Stimulated activated naive CD4-positive, alpha-beta T cell (primary cell): Measurements from ENCODE around the gene NBEAL1.
"Not testable (repeated sequence)": the region's sequence is repeated elsewhere in the genome, so short reads cannot be mapped to it uniquely, and the experiment has no call there.

Experiments
- DNase-seq, 6 experiments: peaks; one replicate each; lab custom pipeline; 2025; lab: John Stamatoyannopoulos, UW

The NBEAL1 gene

DNA sequence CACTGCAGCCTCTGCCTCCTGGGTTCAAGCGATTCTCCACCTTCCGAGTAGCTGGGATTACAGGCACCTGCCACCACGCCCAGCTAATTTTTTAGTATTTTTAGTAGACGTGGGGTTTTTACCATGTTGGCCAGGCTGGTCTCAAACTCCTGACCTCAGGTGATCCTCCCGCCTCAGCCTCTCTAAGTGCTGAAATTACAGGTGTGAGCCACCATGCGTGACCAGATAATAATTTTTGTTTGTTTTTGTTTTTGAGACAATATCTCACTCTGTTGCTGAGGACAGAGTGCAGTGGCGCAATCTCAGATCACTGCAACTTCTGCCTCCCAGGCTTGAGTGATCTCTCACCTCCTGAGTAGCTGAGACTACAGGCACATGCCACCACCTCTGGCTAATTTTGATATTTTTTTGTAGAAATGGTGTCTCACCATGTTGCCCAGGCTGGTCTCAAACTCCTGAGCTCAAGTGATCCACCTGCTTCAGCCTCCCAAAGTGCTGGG lies 100.6 kb downstream of the NBEAL1 start:
- DNase-seq = not testable (repeated sequence)

DNA sequence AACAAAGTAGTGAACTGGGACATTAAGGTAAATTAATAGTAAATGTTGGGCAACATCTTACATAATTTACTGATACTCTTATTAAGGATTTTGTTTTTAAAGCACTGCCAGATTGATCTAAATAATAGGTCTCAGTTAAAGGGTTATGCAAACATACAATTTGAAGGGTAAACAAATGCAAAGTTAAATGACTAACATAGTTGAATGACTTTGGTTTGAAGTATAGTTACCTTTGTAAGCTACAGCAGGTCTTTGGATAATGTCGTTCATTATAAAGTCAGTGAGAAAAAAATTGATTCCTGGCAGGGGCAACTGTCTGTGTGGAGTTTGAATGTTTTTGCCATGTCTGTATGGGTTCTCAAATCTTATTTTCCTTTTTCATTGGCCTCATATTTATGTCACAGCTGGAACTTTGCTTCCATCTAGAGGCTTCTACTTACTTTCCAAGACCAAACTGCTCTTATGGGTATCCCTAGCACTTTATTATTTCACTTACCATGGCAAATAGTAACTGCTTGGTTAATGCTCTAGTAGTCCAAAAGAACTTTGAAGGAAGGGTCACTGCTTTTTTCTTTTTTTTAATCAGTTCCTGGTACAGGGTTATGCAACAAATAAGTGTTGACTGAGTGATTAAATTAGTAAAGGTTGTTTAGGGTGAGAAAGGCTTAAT lies 107.8 kb downstream of the NBEAL1 start:
- DNase-seq = no peak

DNA sequence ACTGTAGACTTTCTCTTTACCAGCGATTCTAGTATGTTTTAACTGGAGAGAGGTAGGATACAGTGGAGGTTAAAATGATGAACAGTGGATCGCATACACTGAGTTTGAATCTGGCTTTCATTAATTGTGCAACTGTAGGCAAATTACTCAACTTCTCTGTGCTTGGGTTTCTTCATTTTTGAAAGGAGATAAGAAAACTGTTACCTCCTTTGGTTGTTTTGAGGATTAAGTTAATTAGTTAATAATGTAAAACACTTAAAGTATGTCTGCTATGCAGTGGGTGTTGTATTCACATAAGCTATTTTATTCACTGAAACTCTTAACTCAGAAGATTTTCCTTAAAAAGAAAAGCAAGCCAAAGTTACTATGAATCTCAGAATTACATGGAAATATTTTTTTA lies 112.3 kb downstream of the NBEAL1 start:
- no peak for DNase-seq

DNA sequence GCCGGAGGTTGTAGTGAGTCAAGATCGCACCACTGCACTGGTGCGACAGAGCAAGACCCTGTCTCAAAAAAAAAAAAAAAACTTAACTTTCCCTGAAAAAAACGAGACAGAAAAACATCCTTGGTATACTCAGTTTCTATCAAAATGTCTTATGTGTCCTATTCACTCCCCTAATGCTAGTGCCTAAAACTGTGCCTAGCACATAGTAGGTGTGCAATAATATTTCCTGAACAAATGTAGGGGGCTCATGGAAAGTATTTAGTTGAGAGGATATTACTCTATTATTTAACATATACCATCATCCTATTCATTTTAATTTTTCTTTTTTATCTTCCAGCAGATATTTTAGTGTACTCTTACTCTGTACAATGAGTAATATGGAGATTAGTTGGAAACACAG lies 120.4 kb downstream of the NBEAL1 start:
- no peak for DNase-seq

DNA sequence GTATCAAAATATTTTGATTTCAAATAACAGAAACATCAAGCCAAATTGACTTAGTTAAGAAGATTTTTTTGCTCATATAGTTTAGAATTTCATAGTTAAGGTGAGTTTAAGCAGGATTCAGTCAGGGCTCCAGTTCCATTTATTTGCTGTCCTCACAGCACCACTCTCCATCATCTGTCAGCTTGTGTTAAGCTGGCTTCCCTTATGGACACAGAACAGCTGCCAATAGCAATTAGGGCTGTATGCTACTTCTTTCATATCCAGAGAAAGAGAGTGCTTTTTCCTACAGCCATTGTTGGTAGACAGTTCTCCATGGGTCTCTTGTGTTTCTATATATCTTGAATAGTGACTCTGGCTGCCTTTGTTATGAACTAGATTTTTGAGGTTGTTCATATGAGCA lies 128.7 kb downstream of the NBEAL1 start:
- DNase-seq = no peak

DNA sequence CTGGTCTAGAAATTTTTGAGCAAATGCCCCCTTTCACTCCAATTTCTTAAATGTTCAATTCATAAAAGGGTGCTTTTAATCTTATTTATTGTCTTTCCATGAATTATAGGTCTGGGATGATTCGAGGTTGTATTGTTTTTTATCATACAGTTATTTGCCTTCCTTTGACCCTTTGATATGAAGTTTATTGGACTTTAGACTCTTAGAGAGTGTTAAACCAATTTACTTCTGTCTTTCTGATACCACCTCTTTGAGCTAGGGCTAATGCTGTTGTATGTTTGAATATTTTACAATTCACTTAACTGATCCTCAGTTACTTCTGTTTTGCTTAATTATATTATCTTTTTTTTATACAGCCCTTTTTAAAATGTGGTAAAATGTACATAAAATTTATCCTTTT lies 134.5 kb downstream of the NBEAL1 start:
- no peak for DNase-seq

DNA sequence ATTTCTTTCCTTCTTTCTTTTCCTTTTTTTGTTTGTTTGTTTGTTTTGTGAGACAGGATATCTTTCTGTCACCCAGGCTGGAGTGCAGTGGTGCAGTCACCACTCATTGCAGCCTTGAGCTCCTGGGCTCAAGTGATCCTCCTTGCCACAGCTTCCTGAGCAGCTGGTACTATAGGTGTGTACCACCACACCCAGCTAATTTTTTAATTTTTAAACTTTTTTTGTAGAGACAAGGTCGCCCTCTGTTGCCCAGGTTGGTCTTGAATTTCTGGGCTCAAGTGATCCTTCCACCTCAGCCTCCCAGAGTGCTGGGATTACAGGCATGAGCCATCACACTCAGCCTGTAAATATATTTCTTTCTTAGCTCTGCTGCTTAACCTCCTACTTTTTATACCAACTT lies 140.7 kb downstream of the NBEAL1 start:
- peak in 2 of 6 experiments; percentile 1 to 2 for DNase-seq

DNA sequence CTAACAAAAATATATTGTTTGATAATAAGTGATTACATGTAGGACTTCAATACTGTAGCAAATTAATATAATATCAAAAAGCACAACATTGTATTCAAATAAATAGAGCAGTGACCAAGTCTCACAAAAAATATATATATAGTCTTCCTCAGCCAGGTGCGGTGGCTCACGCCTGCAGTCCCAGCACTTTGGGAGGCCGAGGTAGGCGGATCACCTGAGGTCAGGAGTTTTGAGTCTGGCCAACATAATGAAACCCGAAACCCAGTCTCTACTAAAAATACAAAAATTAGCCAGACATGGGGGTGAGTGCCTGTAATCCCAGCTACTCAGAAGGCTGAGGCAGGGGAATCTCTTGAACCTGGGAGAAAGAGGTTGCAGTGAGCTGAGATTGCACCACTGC lies 148.0 kb downstream of the NBEAL1 start:
- DNase-seq = not testable (repeated sequence)

DNA sequence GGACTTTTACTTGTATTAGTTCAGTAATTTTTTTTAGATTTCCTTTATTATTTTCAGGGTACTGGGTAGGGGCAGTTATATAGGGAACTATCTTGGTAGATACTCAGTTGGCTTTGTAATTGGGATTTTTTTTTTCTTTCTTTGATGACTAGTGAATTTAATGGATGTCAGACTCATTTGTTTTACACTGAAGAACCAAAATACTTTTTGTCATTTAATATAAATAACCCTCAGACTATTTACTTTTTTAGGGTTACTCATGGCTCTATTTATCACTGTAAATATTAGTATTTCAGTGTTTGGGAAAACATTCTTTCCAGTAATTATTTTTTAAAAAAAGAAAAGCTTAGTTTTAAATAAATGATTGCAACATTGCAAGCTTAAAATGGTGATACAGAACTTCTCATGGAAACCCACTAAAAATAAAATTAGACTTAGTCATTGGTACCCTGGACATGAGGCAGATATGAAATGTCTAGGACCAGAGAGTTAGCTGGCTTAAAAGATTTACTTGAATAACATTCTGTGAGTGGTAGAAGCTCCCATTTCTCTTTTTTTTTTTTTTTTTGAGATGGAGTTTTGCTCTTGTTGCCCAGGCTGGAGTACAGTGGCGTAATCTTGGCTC lies 149.7 kb downstream of the NBEAL1 start:
- DNase-seq = no peak

DNA sequence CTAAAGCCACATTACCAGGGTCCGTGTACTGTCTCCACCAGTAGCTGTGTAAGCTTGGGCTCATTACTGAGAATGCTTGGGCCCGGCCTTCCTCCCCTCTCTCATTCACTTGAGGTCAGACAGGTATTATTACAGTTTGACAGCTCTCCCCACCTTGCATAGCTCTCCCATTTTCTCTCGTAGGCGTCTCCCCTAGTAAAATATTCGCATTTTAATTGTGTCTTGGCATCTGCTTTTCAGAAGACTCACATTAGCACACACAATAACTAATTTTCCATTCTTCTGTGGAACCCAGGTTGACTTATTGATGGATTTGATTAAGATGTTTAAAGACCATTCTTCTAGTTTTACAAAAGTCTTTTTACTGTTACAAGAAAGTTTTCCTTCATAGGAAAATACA lies 153.1 kb downstream of the NBEAL1 start:
- no peak for DNase-seq

DNA sequence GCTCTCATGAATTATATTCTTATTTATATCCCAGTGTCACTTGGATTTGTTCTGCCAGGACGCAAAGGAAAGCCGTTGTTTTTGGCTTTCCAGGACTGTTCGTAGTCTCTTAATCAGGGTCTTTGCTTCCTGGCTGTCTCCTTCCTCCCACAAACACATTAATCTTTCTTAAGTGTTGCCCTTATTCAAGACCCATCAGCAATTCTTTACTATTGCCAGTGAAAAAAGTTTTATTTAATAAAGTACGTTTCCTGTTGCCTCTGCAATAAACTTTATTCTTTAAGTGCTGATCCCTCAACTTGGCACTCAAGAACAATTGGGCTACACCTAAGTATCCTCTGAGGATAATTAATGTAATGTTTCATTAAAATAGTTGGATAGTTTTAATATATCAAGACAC lies 155.8 kb downstream of the NBEAL1 start:
- DNase-seq = no peak

DNA sequence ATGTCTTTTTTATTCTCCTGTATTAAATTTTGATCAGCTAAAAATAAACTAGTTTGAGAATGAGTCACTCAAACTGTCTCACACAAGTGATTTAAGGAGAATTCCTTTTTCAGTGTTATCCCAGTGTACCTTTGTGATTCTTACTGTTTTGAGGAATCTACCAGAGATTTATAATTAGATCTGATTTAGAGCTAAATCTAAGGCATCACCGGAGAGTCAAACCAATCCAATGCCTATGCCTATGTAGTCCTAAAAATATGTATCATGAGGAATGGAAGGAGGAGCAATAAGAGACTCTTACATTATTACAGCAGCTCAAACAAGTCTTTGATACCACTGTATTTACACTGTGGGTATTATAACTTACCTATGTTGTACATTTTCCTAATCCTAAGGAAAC lies 160.7 kb downstream of the NBEAL1 start:
- no peak for DNase-seq

DNA sequence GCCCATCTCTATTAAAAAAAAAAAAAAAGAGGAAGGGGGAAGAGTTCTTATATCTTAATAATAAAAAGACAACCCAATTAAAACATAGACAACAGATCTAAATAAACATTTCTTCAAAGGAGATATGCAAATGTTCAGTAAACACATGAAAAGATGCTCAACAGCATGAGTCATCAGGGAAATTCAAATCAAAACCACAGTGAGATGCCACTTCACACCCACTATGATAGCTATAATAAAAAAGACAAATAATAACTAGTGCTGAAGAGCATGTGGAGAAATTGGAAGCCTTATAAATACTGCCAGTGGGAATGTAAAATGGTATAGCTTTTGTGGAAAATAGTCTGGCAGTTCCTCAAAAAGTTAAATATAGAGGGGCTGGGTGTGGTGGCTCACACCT lies 162.7 kb downstream of the NBEAL1 start:
- DNase-seq = no peak

DNA sequence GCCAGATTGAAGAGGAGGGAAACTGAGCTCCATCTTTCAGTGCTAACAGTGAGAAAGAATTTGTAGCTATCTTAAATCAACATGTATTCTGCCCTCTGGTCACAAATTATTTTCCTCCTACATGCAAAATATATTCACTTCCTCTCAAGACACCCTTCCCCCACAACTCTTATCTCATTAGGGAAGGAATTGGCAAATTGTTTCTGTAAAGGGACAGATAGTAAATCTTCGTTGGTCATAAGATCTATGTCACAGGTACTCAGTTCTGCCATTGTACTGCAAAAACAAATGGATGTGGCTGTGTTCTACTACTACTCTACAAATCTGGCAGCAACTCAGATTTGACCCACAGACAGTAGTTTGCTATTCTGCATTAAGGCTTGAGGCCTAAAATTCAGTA lies 171.2 kb downstream of the NBEAL1 start:
- no peak for DNase-seq

DNA sequence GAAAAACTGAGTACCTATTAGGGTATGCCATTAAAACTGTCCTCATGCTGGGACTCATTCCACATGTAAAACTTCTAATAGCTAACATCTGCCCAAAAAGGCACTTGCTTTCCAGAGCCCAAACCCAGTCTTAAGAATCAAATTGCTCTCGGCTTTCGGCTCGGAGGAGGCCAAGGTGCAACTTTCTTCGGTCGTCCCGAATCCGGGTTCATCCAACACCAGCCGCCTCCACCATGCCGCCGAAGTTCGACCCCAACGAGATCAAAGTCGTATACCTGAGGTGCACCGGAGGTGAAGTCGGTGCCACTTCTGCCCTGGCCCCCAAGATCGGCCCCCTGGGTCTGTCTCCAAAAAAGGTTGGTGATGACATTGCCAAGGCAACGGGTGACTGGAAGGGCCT lies 175.9 kb downstream of the NBEAL1 start:
- DNase-seq = not testable (repeated sequence)

DNA sequence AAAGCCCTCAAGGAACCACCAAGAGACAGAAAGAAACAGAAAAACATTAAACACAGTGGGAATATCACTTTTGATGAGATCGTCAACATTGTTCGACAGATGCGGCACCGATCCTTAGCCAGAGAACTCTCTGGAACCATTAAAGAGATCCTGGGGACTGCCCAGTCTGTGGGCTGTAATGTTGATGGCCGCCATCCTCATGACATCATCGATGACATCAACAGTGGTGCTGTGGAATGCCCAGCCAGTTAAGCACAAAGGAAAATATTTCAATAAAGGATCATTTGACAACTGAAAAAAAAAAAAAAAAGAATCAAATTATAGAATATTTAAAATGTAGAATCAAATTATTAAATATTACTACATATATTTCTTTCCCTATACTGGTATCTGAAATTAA lies 176.4 kb downstream of the NBEAL1 start:
- DNase-seq = not testable (repeated sequence)

DNA sequence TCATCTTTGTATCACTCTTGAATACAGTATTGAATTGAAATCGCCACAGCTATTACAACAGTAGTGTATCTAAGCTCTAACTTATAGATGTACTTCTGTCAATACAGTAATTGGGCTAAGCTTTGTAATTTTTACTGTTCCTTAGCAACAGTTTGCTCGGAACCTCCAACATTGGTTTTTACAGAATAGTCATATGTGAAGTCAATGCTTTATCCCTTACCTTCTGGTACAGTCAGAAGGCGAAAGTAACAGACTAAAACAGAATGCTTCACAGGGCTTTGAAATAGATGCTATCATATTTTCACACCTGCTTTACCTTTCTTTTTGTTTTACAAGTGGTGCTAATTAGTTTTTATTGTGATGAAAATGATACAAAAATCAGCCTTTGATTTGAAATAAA lies 177.3 kb downstream of the NBEAL1 start:
- no peak for DNase-seq

DNA sequence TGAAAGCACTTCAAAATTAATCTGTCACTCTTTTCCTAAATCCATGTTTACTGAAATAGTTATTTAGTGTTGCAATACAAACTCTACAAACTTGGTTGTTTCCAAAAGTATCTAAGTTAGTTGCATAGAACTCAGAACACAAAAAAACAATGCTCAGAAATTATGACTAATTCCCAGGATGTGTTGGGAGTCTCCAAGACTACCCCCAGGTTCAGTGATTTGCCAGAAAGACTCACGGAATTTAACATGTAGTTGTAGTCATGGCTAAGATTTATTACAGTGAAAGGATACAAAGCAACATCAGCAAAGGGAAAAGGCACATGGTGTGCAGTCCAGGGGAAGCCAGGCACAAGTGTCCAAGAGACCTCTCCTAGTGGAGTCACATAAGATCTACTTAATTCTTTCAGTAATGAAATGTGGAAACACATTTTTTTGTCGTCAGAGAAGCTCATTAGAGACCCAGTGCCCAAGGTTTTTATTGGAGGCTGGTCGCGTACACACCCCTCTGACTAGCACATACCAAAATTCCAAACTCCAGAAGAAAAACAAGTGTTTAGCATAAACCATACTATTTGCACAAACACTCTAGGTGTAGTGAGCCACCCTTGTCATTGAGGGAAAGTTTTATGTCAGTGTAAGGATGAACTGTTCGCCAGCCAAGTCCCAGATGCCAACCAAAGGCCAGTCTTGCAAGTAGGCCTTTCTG lies 180.8 kb downstream of the NBEAL1 start:
- no peak for DNase-seq

DNA sequence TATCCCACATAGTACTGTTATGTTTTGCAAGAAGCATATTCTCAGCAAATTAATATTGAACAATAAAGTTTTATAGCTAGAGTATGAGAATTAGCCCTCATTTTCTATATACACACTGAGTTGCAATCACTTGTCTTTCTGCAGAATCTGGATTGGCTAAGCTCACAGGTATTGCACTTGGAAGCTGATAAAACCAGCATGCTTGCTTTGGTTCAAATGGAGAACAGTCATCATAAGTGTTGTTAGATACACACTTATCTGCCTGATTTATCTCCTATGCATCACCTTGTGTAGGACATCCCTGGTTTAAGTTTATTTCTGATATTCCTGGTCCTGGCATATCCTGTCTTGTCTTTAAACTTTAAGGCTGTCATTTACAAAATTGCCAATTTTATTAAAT lies 186.2 kb downstream of the NBEAL1 start:
- no peak for DNase-seq

DNA sequence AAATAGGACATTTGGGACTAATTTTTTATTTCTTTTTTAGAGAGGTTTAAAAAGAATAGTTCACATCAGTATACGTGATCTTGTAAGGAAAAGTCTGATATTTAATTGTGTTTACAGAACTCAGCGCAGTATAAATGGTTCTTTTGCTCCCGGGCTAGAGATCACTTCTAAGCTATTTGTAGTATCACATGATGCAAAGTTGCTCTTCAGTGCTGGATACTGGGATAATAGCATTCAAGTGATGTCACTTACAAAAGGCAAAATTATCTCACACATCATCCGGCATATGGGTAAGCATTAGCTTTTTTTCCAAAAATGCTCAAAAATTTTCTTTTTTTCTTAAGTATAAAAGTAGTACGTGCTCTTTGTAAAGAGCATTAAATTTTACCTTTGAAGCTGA lies 186.8 kb downstream of the NBEAL1 start:
- no peak for DNase-seq

DNA sequence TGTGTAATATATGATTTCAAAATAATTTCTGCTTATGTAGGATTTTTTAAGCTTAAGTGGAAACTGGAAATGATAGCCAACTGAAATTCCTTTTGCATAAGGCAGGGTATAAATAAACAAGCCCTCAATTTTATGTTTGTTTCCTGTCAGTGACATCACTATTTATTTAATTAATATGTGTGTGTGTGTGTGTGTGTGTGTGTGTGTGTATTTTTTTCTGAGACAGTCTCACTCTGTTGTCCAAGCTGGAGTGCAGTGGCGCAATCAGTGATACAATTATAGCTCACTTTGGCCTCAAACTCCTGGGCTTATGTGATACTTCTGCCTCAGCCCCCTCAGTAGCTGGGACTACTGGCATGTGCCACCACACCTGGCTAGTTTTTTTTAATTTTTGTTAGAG lies 194.9 kb downstream of the NBEAL1 start:
- DNase-seq = no peak

DNA sequence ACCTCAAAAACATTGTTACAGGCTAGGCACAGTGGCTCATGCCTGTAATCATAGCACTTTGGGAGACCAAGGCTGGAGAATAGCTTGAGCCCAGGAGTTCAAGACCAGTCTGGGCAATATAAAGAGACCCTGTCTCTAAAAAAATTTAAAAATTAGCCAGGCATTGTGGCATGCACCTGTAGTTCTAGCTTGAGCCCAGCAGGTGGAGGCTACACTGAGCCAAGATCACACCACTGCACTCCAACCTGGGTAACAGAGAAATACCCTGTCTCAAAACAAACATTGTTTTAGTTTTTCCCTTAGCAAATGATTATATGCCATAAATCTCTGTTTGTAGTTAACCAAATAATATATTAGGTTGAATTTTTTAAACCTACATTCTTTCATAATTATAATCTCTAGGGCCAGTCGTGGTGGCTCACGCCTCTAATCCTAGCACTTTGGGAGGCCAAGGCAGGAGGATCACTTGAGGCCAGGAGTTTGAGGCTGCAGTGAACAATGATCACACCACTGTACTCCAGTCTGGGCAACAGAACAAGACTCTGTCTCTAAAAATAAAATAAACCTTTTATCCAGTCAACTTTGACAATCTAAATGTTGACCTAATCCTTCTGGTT lies 210.9 kb downstream of the NBEAL1 start:
- DNase-seq = peak; percentile 1 to 31 (median 10)

DNA sequence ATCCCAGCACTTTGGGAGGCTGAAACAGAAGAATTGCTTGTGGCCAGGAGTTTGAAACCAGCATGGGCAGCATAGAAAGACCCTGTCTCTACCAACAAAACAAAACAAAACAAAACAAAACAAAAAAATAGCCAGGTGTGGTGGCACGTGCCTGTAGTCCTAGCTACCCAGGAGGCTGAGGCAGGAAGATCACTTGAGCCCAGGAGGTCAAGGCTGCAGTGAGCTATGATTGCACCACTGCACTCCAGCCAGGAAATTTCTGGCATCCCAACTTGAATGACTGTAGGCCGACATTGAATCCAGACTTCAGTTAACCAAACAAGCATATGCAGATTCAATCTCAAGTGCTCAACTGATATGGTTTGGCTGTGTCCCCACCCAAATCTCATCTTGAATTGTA lies 215.0 kb downstream of the NBEAL1 start:
- not testable (repeated sequence) for DNase-seq
